Adrenal gland (tissue), 12 donors: Measurements from ENCODE around the gene CDH11. TPM values are rescaled to one million over a fixed set of nuclear protein-coding genes. Genes with fewer than 3 reads are reported as not detected.

ENCODE experiments used
- DNase-seq, 7 donors: peaks; one replicate each; pipeline ENCODE4 v3.0.0-alpha.2; 2019 to 2020
- H3K27ac ChIP-seq, 5 donors: fragments of 200-600 bp; sonication (generic) in 4 of 5; 1 replicate in 3 of 5; 2 replicates in 2 of 5; pipeline versions ENCODE4 v1.5.1 to v1.8.0; 2016 to 2020; ENCODE audit warnings: mild to moderate bottlenecking in 1 of 5
- H3K27me3 ChIP-seq: fragments of 200-600 bp; 2 replicates; pipeline ENCODE4 v1.8.0; 2021
- H3K36me3 ChIP-seq, 2 donors: fragments of 200-600 bp; replicated peaks in 1 of 2; 1 replicate in 1 of 2; 2 replicates in 1 of 2; pipeline versions ENCODE4 v1.5.1 to v1.8.0; 2018 to 2022
- H3K4me1 ChIP-seq, 2 donors: fragments of 200-600 bp; replicated peaks in 1 of 2; 1 replicate in 1 of 2; 2 replicates in 1 of 2; pipeline versions ENCODE4 v1.5.1 to v1.8.0; 2018 to 2021
- H3K4me3 ChIP-seq, 4 donors: fragments of 200-600 bp; sonication (generic) in 3 of 4; one replicate each; pipeline ENCODE4 v1.5.1; 2016 to 2018
- H3K9me3 ChIP-seq, 3 donors: fragments of 200-600 bp; sonication (generic) in 1 of 3; replicated peaks in 1 of 3; 1 replicate in 2 of 3; 2 replicates in 1 of 3; pipeline versions ENCODE4 v1.5.1 to v1.8.0; 2016 to 2021
- POLR2A ChIP-seq, 2 donors: fragments of 450-650 bp; IDR thresholded peaks; one replicate each; pipeline ENCODE4 v1.6.1; 2017; ENCODE audit warnings: antibody characterized with exemption in 2 of 2, mild to moderate bottlenecking in 2 of 2, moderate library complexity in 1 of 2
- WGBS, 4 donors: extraction: QIAGEN DNeasy Blood & Tissue Kit in 2 of 4; methylation state at CpG; one replicate each; pipeline versions ENCODE4 v1.1.5 to v1.1.7; 2013 to 2017; 5-methylcytosine and 5-hydroxymethylcytosine counted together
- intact Hi-C, 2 donors: fragments of 100-400 bp; cut with DNase I; formaldehyde crosslinking; loops; one replicate each; pipeline versions ENCODE4 v1.14.1 to v1.15.0; 2022 to 2023
- polyA plus RNA-seq, 3 donors: library from polyadenylated mRNA; stranded (reverse); fragments of 200-250 nt in 2 of 3; fragments of 350-450 nt in 1 of 3; fragmentation: Illumina TruSeq in 1 of 3; extraction: RNeasy Lipid Tissue Mini Kit (QIAGEN cat#74804) in 1 of 3; gene quantifications; one replicate each; pipeline ENCODE4 v1.2.3, GENCODE V29; 2013 to 2014
- total RNA-seq, 9 donors: library from RNA; depleted of rRNA in 4 of 9; stranded (reverse); fragments of >200 nt in 4 of 9; fragments of 120-200 nt in 1 of 9; fragmentation: NEBNext Ultra II Directional in 1 of 9; extraction: Animal tissue kit (Norgen Biotek cat#: 25700) in 1 of 9; gene quantifications; one replicate each; pipeline versions ENCODE4 v1.1.0 to v1.2.4, GENCODE V29; 2013 to 2023
- TF ChIP-seq, protein P1 (sequence below), 6 experiments: fragments of 450-650 bp in 4 of 6; fragments of 200-600 bp in 2 of 6; sonication (generic) in 1 of 6; IDR thresholded peaks; 1 replicate in 5 of 6; 2 replicates in 1 of 6; pipeline versions ENCODE4 v1.5.1 to v1.8.0; 2016 to 2021; ENCODE audit warnings: antibody characterized with exemption in 6 of 6, mild to moderate bottlenecking in 2 of 6, moderate library complexity in 1 of 6
- donor health status: healthy with polysubstance abuse.
- donor health status: Bipolar disorder and iron deficiency.
- donor health status: DM: yes; HTN: yes; CAD: no.
- donor health status: DM: no; HTN: no; CAD: no.
- donor health status: DM: no; HTN: no; CAD: no.
- donor health status: DM: yes; HTN: yes; CAD: no.

The CDH11 gene
- total and polyA plus RNA-seq, 12 donors: 3.0 to 102 (median 31.0) TPM

DNA sequence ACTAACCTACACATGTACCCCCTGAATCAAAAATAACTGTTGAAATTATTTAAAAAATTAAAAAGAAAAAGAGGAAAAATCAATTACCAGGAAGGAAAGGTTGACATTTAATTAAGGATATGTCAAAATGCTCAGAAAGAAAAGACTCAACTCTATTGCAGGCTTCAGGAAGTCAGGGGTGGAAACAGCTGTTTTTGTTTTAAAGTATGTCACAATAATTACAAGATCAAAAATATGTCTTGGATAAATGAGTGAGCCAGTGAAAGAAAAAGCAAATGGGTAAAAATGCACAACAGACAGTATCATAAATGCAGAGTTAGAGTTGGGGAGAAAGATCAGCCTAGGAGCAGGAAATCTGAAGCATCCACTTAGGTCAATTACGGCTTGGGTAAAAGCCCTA lies 146.0 kb downstream of the CDH11 start:
- TF ChIP-seq POLR2A (IDR thresholded peaks at IDR 0.05): no peak
- TF ChIP-seq, protein P1, sequence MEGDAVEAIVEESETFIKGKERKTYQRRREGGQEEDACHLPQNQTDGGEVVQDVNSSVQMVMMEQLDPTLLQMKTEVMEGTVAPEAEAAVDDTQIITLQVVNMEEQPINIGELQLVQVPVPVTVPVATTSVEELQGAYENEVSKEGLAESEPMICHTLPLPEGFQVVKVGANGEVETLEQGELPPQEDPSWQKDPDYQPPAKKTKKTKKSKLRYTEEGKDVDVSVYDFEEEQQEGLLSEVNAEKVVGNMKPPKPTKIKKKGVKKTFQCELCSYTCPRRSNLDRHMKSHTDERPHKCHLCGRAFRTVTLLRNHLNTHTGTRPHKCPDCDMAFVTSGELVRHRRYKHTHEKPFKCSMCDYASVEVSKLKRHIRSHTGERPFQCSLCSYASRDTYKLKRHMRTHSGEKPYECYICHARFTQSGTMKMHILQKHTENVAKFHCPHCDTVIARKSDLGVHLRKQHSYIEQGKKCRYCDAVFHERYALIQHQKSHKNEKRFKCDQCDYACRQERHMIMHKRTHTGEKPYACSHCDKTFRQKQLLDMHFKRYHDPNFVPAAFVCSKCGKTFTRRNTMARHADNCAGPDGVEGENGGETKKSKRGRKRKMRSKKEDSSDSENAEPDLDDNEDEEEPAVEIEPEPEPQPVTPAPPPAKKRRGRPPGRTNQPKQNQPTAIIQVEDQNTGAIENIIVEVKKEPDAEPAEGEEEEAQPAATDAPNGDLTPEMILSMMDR (IDR thresholded peaks at IDR 0.05): no peak
- 75 to 94% (median 87%) methylated on average over 1 of the region's 1 CpG for WGBS, 4 donors
- Histone ChIP-seq H3K4me1 (no peaks in the 10 kb centered on the region), H3K27me3 (no peaks in the 10 kb centered on the region), H3K36me3 (no peaks in the 10 kb centered on the region), H3K9me3 (no peaks in the 10 kb centered on the region), H3K27ac (no peak overlapping the region), H3K4me3 (no peak overlapping the region)
- DNase-seq: no peak
- intact Hi-C loops: no loop called here

DNA sequence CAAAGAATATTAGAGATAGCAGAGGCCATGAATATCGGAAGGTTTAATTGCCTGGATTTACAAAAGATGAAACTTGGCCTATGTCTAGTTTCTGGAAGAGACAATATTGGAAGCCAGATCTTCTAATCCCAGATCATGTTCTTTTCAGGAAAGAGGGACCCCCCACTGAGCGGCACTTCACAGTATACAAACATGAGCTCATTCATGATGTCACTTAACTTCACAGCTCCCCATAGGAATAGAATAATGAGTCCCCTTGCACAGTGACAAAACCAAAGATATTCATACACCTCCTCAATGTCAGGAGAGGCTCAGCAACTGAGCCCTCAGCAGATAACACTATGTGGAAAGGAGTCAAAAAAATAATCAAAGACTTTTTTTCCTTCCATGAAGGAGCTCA lies 147.5 kb downstream of the CDH11 start:
- Histone ChIP-seq H3K9me3 (no peaks in the 10 kb centered on the region), H3K27ac (no peak overlapping the region), H3K27me3 (no peaks in the 10 kb centered on the region), H3K36me3 (no peaks in the 10 kb centered on the region), H3K4me1 (no peaks in the 10 kb centered on the region), H3K4me3 (no peak overlapping the region)
- DNase-seq: no peak
- 88 to 99% (median 95%) methylated on average over 2 of the region's 2 CpGs for WGBS, 4 donors
- intact Hi-C loops: no loop called here
- TF ChIP-seq, protein P1 (IDR thresholded peaks at IDR 0.05): no peak
- no peak for TF ChIP-seq POLR2A (IDR thresholded peaks at IDR 0.05)

DNA sequence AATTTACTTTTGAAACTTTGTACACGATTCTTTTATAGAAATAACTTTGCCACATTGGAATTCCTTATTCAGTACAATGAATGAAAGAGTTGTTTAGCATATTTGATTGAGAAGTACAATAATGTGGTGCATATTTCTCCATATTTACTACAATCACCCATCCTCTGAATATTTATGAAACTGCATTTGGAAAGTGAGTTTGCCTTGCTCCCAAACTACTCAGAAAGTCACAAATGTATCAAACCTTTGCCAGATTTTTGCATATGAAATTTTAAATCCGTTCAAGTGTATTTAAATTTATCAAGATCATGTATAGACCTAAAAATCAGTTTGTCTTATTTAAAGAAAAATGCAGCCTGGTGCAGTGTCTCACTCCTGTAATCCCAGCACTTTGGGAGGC lies 148.7 kb downstream of the CDH11 start:
- Histone ChIP-seq H3K36me3 (no peaks in the 10 kb centered on the region), H3K4me3 (no peak overlapping the region), H3K27ac (no peak overlapping the region), H3K27me3 (no peaks in the 10 kb centered on the region), H3K9me3 (no peaks in the 10 kb centered on the region), H3K4me1 (no peaks in the 10 kb centered on the region)
- DNase-seq: no peak
- TF ChIP-seq POLR2A (IDR thresholded peaks at IDR 0.05): no peak
- TF ChIP-seq, protein P1 (IDR thresholded peaks at IDR 0.05): no peak
- intact Hi-C loops: no loop called here
- WGBS, 4 donors: 43 to 84% (median 59%) methylated on average over 2 of the region's 2 CpGs

DNA sequence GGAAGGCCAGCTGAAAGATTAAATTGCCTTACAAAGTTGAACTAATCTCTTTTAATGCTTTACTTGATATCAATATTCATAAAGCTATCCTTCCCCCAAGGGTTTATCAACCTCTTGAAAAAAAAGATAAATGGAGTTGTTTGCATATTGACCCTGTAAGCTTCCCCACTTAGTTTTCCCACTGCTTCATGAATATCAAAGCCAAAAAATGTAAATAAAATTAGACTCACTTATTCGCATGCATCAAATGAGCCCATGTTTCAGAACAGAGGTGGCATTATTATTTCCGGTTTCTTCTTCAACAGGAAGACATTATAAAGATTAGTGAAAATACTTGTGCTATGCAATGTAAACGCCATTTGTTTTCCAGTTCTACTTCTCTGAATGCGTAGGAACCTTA lies 150.7 kb downstream of the CDH11 start:
- Histone ChIP-seq H3K27ac (no peak overlapping the region), H3K9me3 (no peaks in the 10 kb centered on the region), H3K27me3 (no peaks in the 10 kb centered on the region), H3K36me3 (no peaks in the 10 kb centered on the region), H3K4me1 (no peaks in the 10 kb centered on the region), H3K4me3 (no peak overlapping the region)
- intact Hi-C loops: no loop called here
- TF ChIP-seq, protein P1 (IDR thresholded peaks at IDR 0.05): no peak
- TF ChIP-seq POLR2A (IDR thresholded peaks at IDR 0.05): no peak
- no peak for DNase-seq
- 77 to 88% (median 80%) methylated on average over 4 of the region's 4 CpGs for WGBS, 4 donors
